Activated CD8-positive, alpha-beta memory T cell treated with anti-CD3 and anti-CD28 coated beads, Interleukin-2, amount 50 U/mL, for 1 hour (primary cell): ENCODE results near the gene DISC1.
"Not testable (repeated sequence)": the region's sequence is repeated elsewhere in the genome, so short reads cannot be mapped to it uniquely, and the experiment has no call there.

Source experiments
- DNase-seq: peaks from one replicate; pipeline ENCODE4 v3.0.0-alpha.2; 2020; ENCODE audit errors: extremely low read depth

The DISC1 gene

DNA sequence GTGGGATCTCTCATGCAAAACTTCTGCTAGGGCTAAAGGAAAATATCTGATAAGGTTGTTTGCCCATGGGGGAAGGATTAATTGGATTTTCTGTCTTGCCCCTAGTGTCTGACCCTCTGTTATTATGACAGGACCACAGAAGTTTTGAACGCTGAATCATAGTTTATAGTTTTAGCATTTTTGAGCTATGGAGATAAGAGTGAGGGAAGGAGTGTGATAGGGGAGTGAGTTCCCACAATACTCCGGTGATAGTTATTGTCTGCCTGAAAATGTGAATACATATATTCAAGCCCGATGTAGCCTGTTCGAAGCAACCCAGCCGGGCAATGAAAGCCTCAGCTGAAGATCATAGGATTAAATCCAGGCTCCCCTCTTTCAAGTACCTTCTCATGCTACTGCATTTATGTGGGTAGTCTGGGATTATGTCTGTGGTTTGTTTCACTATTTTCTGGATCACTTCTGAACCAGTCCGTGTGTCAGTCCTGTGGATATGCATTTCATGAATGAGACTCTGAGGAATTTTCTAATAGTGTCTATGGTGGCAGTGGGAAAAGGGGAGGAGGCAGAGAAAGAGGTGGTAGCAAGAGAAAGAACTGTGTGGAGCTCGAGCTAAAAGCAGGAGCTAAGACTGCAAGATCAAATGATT is 258.7 kb downstream of the DISC1 start:
- no peak for DNase-seq

DNA sequence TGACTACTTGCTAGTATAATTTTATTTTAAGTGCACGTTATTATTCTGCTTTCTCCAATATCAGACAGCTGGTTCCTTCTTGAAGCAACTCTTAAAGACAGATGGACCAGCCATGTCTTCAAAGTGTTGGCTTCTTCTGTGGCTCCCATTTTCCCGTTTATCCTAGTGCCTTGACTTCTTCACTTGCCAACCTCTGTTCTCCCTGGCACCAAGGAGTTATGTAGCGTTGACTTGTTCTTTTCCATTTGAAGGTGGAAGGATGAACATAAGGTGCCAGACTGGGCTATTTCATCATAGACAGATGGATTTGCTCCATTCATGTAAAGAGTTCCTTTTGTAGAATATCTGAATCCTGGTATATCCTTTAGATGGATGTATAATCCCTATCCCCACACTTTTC is 260.6 kb downstream of the DISC1 start:
- DNase-seq = no peak

- no peak for DNase-seq
These were observed 261.3 kb downstream of the DISC1 start for GRCh38 chr1:231887866-231888265.

GRCh38 chr1:231890791-231891190 is 264.2 kb downstream of the DISC1 start:
- DNase-seq = no peak

DNA sequence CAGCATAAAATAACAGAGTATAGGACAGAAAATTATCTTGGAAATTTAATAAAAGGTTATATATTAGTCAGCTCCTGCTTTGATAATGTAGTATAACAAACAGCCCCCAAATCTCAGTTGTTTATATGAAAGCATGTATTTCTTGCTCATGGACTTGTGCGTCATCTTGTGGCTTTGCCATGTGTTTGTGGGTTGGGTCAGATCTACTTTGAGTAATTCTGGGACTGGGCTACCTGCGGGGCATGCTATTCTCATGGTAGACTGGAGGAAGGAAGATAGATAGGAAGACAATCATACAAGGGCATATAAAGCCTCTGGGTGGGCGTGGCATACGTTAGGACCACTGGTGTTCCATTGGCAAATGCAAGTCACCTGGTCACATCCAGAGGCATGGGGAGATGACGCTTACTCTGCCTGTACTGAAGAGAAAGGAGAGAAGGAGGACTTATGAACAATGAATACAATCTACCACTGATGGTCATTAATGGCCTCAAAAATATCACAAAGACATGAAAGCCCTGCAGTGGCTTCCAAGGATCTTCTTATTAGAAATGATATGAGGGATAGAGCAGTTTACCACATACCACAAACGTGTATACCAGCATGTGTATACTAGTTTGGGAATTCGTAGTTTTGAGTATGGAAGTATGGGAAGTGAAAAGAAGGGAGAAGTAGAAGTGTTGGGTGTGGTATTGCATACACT is 267.0 kb downstream of the DISC1 start:
- DNase-seq = no peak

DNA sequence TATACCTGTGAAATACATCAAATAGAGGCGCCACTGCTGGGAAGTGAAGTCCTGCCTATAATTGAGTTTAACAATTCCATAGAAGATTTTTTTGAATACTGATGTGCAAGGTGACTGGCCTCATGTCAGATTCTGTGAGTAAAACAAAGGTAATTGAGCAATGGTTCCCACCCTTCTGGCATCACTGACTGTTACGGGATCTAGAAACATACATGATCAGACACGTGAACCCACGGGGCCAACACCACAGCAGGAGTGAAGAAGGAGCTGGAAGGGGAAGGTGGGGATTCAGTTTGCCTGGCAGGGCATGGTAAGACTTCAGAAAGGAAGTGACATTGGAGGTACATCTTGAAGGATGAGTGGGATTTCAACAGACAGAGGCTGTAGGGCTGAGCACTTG is 270.2 kb downstream of the DISC1 start:
- DNase-seq = no peak

- no peak for DNase-seq
These were observed 272.5 kb downstream of the DISC1 start for GRCh38 chr1:231899046-231899445.

DNA sequence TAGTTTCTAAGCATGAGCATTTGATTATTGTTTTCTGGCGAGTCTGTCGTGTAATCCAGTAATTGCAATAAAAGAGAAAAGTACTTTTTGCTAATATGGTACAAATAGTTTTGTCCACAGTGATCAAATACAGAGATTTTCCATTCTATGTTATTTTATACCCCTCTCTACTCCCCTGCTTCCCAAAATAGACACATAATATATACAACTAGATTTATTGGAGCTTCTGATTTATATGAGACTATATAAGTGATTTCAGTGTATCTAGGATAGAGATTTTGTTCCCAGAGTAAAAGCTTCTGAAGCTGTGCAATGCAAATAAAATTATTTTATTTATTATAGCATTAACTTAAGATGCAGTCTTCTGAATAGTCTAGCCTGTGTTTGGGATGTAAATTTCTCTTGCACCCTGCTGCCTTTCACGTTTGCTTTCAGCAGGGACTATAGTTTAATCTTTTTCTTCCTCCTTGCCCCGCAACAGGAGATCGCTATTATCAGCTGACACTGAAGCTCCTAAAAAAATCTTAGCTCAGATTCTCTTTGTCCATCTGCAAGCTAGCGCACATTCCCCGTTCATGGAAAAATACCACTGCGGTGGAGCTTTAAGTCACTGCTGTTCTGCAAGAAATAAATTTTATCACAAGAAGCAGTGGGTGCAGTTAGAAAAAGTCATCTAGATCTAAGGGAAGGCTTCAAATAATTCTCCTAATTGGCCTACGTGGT is 273.3 kb downstream of the DISC1 start:
- no peak for DNase-seq

GRCh38 chr1:231903586-231904081 is 277.0 kb downstream of the DISC1 start:
- no peak for DNase-seq

GRCh38 chr1:231907310-231907709 is 280.7 kb downstream of the DISC1 start:
- DNase-seq = not testable (repeated sequence)

DNA sequence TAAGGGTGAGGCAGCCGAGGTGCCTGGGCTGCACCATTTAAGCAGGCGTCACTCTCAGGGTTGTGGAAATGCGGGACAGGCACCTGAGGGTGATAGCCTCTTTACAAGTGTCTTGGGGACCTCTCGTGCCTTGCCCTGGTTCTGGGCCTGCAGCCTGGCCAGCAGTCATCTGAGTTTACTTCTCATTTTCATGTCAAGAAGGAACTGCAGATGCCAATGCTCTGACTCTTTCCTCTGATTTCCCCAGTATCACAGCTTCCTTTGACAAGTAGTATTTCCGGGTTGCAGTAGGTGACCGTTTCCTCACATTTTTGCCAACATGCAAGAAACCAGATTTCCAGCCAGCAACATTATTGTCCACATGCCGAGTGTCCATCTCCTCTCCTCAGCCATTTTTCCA is 286.9 kb downstream of the DISC1 start:
- DNase-seq = no peak

DNA sequence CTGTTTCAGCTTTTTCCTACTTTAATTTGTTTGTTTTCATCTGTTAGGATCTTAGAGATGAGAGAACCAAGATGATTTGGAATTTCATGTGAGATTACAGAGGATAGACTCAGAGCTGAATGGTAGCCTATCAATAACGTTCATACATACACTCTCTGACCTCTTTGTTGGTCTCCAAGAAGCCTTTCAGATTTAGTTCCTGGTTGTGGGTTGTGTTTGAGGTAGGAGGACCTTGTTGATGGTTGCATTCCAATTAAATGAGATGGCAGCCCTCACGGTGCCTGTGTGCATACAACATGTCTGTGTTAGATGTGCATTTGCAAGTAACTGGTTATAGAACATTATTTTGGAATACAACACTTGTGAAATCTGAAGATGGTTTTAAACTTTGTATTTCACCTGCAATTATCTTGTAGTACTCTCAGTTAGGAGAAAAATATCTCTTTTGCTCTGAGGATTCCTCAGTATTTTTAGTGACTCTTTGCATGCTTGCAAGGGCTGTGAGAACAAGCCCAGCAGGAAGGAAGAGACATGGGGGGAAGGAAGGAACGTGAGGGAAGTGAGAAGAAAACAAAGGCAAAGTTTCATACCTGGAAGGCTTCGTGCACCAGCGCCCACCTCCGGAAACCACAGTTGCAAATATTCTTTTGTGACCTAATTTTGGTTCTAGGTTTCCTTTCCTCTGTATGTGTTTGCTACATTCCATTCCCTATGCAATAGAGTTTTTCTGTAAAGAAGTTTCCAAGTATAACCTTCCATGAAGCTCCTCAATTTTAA is 291.8 kb downstream of the DISC1 start:
- no peak for DNase-seq

- DNase-seq = no peak
These were observed 292.8 kb downstream of the DISC1 start for GRCh38 chr1:231919239-231919885.

- DNase-seq = peak; percentile 13
These were observed 293.3 kb downstream of the DISC1 start for GRCh38 chr1:231919886-231920285.

DNA sequence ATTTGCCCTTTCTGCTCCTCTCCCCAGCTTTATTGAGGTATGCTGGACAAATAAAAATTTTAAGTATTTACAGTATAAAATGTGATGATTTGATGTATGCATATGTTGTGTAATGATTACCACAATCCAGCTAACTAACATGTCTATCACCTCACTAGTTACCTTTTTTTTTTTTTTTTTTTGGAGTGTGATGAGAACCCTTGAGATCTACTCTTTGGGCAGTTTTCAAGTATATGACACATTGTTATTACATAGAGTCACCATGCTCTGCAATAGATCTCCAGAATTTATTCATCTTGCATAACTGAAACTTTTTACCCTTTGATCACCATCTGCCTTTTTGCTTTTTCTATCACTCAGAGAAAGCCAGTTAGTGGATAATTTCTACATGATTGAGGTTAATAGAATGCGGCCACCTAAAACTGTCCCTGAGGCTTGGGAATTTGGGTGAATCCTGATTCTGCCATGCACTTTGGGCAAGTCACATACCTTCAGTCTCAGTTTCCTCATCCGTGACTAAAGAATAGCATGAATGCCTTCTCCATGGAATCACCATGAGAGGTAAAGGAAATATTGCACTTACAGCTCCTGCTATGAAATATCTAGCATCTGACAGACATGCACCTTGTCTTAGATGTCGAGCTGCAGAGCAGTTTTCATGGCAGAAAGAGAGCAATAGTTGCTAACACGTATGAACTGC is 295.2 kb downstream of the DISC1 start:
- DNase-seq = no peak

- no peak for DNase-seq
These were observed 297.0 kb downstream of the DISC1 start for GRCh38 chr1:231923491-231924041.

DNA sequence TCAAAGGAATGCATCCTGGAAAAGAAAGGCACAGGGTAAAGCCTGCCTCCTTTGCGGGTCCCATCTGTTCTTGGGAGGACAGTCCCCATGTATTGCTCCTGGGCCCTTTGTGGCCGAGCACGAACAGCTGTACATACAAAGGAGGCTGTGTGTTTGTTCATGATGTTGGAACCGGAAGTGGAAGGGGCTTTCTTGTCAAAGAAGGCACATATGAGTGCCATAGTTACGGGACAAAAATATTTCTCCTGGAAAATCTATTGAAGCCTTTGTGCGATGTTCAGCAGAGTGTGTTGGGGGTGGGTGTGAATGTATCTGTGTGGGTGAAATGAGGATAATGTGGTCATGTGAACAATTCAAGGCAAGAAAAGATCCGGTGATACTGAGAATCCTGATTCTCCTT is 297.6 kb downstream of the DISC1 start:
- no peak for DNase-seq

GRCh38 chr1:231925864-231926263 is 299.3 kb downstream of the DISC1 start:
- DNase-seq = no peak

DNA sequence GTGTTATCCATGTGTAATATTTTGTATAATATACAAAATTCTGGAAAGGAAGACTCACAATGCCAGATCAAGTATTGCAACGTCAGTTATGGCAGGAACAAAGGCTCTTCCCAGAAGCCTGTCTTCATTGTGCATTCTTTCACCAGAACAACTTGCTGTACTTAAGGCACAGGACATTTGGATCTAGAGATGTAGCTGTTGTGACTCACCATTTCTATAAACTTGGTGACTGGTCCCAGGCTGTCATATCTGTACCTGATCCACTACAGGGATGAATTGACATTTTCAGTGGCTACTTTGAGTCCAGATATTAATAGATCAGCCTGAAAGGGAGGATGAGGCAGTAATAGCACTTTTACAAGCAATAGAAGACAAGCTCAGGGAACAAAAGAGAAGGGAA is 299.8 kb downstream of the DISC1 start:
- DNase-seq = no peak

DNA sequence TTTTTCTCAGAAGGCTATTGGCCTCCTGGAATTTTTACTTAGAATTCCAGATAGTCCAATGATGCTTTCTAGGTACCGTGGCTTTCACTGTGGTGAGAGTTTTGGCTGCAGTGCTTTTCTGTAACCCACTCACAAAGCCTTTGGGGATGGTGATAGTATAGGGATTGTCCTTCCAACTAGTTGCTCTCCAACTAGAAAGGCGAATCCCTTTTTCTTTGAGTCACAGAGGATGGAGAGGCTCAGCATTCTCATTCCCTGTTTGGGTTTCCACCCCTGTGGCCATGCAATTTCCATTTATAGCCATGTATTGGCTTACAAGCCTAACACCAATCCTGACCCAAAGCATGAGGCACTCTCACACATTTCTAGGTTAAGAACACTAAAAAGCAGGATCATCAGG is 300.3 kb downstream of the DISC1 start:
- no peak for DNase-seq

DNA sequence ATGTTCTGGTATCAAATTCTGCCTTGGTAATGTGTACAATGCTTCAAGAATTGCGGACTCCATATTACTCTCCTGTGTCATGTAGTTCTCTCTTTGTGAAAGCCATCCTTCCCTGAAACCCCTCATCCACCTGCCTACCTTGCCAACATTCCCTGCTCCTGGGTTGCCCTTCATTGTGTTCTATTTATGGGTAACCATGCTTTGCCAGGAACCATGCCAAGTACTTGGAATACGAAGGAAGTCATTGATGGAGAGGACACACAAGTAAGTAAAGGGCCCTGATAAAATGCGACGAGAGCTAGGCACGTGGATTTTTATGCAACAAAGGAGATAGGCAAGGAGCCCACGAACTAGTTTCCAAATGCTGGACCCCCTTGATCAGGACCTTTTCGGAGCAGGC is 300.8 kb downstream of the DISC1 start:
- DNase-seq = no peak
